SK-N-SH treated with all-trans-retinoic acid at 6 μM for 48 hours (cell line): ENCODE measurements around the gene FOXRED2.

Source experiments
- ATAC-seq: fragments of 200-7000 bp; cut with Tn5 transposase; 3 replicates; pipeline ENCODE4 v1.9.1; 2020; ENCODE audit warnings: mild to moderate bottlenecking, moderate library complexity
- ARNTL ChIP-seq: fragments of 450-650 bp; formaldehyde crosslinking; IDR thresholded peaks from 2 replicates; pipeline ENCODE4 v1.5.0; 2020; ENCODE audit warnings: low read depth, mild to moderate bottlenecking, moderate library complexity, borderline replicate concordance
- BACH2 ChIP-seq: fragments of 250-450 bp; sonication (Bioruptor Pico); IDR thresholded peaks from 2 replicates; pipeline ENCODE4 v1.9.0; 2021; ENCODE audit warnings: mild to moderate bottlenecking, borderline replicate concordance
- CSDC2 ChIP-seq: fragments of 250-450 bp; sonication (Bioruptor Pico); IDR thresholded peaks from 2 replicates; pipeline ENCODE4 v1.5.0; 2020; ENCODE audit warnings: mild to moderate bottlenecking, moderate library complexity
- CSRNP3 ChIP-seq: fragments of 250-450 bp; sonication (Bioruptor Pico); IDR thresholded peaks from 2 replicates; pipeline ENCODE4 v1.5.1; 2021; ENCODE audit warnings: mild to moderate bottlenecking, moderate library complexity
- ESRRG ChIP-seq: fragments of 250-450 bp; sonication (Bioruptor Pico); IDR thresholded peaks from 2 replicates; pipeline ENCODE4 v1.6.1; 2021; ENCODE audit warnings: mild to moderate bottlenecking
- GLIS3 ChIP-seq: fragments of 250-450 bp; sonication (Bioruptor Pico); IDR thresholded peaks from 2 replicates; pipeline ENCODE4 v1.5.0; 2020; ENCODE audit warnings: mild to moderate bottlenecking, moderate library complexity
- ISL1 ChIP-seq: fragments of 250-450 bp; sonication (Bioruptor Pico); IDR thresholded peaks from 2 replicates; pipeline ENCODE4 v2.1.2; 2022; ENCODE audit warnings: mild to moderate bottlenecking, moderate library complexity
- OSR1 ChIP-seq: fragments of 250-450 bp; sonication (Bioruptor Pico); IDR thresholded peaks from 2 replicates; pipeline ENCODE4 v1.8.0; 2022; ENCODE audit warnings: moderate library complexity, mild to moderate bottlenecking, inconsistent platforms
- PPARA ChIP-seq: fragments of 250-450 bp; sonication (Bioruptor Pico); IDR thresholded peaks from 2 replicates; pipeline ENCODE4 v1.5.0; 2020; ENCODE audit warnings: mild to moderate bottlenecking, borderline replicate concordance
- RARB ChIP-seq: fragments of 250-450 bp; sonication (Bioruptor Pico); IDR thresholded peaks from 2 replicates; pipeline ENCODE4 v1.8.0; 2021; ENCODE audit warnings: mild to moderate bottlenecking, moderate library complexity
- SNAI2 ChIP-seq: fragments of 250-450 bp; sonication (Bioruptor Pico); IDR thresholded peaks from 2 replicates; pipeline ENCODE4 v1.5.0; 2020; ENCODE audit warnings: mild to moderate bottlenecking, moderate library complexity
- TCF4 ChIP-seq: fragments of 250-450 bp; sonication (Bioruptor Pico); IDR thresholded peaks from 2 replicates; pipeline ENCODE4 v1.8.0; 2021; ENCODE audit warnings: mild to moderate bottlenecking, moderate library complexity, borderline replicate concordance
- TOX ChIP-seq: fragments of 250-450 bp; sonication (Bioruptor Pico); IDR thresholded peaks from 2 replicates; pipeline ENCODE4 v1.8.0; 2021; ENCODE audit warnings: mild to moderate bottlenecking, moderate library complexity, borderline replicate concordance
- ZC3H10 ChIP-seq: fragments of 250-450 bp; sonication (Bioruptor Pico); IDR thresholded peaks from 2 replicates; pipeline ENCODE4 v1.5.1; 2021; ENCODE audit warnings: mild to moderate bottlenecking, moderate library complexity
- ZFP3 ChIP-seq: fragments of 250-450 bp; sonication (Bioruptor Pico); IDR thresholded peaks from 2 replicates; pipeline ENCODE4 v1.5.0; 2020; ENCODE audit warnings: mild to moderate bottlenecking, moderate library complexity
- ZFP30 ChIP-seq: fragments of 450-650 bp; formaldehyde crosslinking; IDR thresholded peaks from 2 replicates; pipeline ENCODE4 v1.5.0; 2022; ENCODE audit warnings: mild to moderate bottlenecking, moderate library complexity
- ZNF565 ChIP-seq: fragments of 450-650 bp; formaldehyde crosslinking; conservative IDR thresholded peaks from 2 replicates; pipeline ENCODE4 v1.5.0; 2020; ENCODE audit warnings: low read depth, mild to moderate bottlenecking, moderate library complexity
- ZNF70 ChIP-seq: fragments of 450-650 bp; formaldehyde crosslinking; IDR thresholded peaks from 2 replicates; pipeline ENCODE4 v1.5.0; 2020; ENCODE audit warnings: mild to moderate bottlenecking, moderate library complexity
- ZNF8 ChIP-seq: fragments of 450-650 bp; formaldehyde crosslinking; IDR thresholded peaks from 2 replicates; pipeline ENCODE4 v1.5.0; 2020; ENCODE audit warnings: mild to moderate bottlenecking, moderate library complexity
- TF ChIP-seq, protein P1 (sequence below): fragments of 250-450 bp; sonication (Bioruptor Pico); IDR thresholded peaks from 2 replicates; pipeline ENCODE4 v1.5.1; 2020; ENCODE audit warnings: low read depth, mild to moderate bottlenecking, moderate library complexity
- TF ChIP-seq, protein P2 (sequence below): fragments of 250-450 bp; sonication (Bioruptor Pico); IDR thresholded peaks from 2 replicates; pipeline ENCODE4 v1.8.0; 2021; ENCODE audit warnings: low read depth, mild to moderate bottlenecking, moderate library complexity, borderline replicate concordance
- TF ChIP-seq, protein P3 (sequence below): fragments of 250-450 bp; sonication (Bioruptor Pico); IDR thresholded peaks from 2 replicates; pipeline ENCODE4 v1.8.0; 2020; ENCODE audit warnings: mild to moderate bottlenecking, moderate library complexity, borderline replicate concordance
- TF ChIP-seq, protein P4 (sequence below): fragments of 250-450 bp; sonication (Bioruptor Pico); IDR thresholded peaks from 2 replicates; pipeline ENCODE4 v1.5.0; 2020; ENCODE audit warnings: mild to moderate bottlenecking, moderate library complexity

Gene FOXRED2

GRCh38 chr22:36465232-36466021 is 41.4 kb downstream of the FOXRED2 start:
- no peak for TF ChIP-seq TOX (CRISPR knock-in tag)
- no peak for TF ChIP-seq RARB (CRISPR knock-in tag)
- no peak for TF ChIP-seq CSRNP3 (CRISPR knock-in tag)
- TF ChIP-seq ZC3H10 (CRISPR knock-in tag): 0 out of 2 replicates have a peak, but pooled peaks have one; percentile 7
- TF ChIP-seq ZFP3: 0 out of 2 replicates have a peak, but pooled peaks have one; percentile 33
- TF ChIP-seq ZNF8 (CRISPR knock-in tag): no peak
- no peak for TF ChIP-seq ZFP30 (CRISPR knock-in tag)
- TF ChIP-seq, protein P1, sequence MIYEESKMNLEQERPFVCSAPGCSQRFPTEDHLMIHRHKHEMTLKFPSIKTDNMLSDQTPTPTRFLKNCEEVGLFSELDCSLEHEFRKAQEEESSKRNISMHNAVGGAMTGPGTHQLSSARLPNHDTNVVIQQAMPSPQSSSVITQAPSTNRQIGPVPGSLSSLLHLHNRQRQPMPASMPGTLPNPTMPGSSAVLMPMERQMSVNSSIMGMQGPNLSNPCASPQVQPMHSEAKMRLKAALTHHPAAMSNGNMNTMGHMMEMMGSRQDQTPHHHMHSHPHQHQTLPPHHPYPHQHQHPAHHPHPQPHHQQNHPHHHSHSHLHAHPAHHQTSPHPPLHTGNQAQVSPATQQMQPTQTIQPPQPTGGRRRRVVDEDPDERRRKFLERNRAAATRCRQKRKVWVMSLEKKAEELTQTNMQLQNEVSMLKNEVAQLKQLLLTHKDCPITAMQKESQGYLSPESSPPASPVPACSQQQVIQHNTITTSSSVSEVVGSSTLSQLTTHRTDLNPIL (CRISPR knock-in tag): 0 out of 2 replicates have a peak, but pooled peaks have one; percentile 58
- TF ChIP-seq, protein P2, sequence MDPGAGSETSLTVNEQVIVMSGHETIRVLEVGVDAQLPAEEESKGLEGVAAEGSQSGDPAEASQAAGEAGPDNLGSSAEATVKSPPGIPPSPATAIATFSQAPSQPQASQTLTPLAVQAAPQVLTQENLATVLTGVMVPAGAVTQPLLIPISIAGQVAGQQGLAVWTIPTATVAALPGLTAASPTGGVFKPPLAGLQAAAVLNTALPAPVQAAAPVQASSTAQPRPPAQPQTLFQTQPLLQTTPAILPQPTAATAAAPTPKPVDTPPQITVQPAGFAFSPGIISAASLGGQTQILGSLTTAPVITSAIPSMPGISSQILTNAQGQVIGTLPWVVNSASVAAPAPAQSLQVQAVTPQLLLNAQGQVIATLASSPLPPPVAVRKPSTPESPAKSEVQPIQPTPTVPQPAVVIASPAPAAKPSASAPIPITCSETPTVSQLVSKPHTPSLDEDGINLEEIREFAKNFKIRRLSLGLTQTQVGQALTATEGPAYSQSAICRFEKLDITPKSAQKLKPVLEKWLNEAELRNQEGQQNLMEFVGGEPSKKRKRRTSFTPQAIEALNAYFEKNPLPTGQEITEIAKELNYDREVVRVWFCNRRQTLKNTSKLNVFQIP (CRISPR knock-in tag): no peak
- TF ChIP-seq SNAI2: 0 out of 2 replicates have a peak, but pooled peaks have one; percentile 12
- 0 out of 2 replicates have a peak, but pooled peaks have one; percentile 5 for TF ChIP-seq CSDC2 (CRISPR knock-in tag)
- peak; percentile 59 for ATAC-seq

- ATAC-seq: no peak
- no peak for TF ChIP-seq RARB (CRISPR knock-in tag)
- TF ChIP-seq ZNF565: no peak
- no peak for TF ChIP-seq ZNF8 (CRISPR knock-in tag)
- TF ChIP-seq ZFP3: no peak
- no peak for TF ChIP-seq GLIS3 (CRISPR knock-in tag)
- no peak for TF ChIP-seq OSR1
- TF ChIP-seq BACH2 (CRISPR knock-in tag): no peak
- TF ChIP-seq, protein P3, sequence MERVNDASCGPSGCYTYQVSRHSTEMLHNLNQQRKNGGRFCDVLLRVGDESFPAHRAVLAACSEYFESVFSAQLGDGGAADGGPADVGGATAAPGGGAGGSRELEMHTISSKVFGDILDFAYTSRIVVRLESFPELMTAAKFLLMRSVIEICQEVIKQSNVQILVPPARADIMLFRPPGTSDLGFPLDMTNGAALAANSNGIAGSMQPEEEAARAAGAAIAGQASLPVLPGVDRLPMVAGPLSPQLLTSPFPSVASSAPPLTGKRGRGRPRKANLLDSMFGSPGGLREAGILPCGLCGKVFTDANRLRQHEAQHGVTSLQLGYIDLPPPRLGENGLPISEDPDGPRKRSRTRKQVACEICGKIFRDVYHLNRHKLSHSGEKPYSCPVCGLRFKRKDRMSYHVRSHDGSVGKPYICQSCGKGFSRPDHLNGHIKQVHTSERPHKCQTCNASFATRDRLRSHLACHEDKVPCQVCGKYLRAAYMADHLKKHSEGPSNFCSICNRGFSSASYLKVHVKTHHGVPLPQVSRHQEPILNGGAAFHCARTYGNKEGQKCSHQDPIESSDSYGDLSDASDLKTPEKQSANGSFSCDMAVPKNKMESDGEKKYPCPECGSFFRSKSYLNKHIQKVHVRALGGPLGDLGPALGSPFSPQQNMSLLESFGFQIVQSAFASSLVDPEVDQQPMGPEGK (CRISPR knock-in tag): no peak
- TF ChIP-seq PPARA (CRISPR knock-in tag): no peak
- no peak for TF ChIP-seq ARNTL (CRISPR knock-in tag)
- TF ChIP-seq CSDC2 (CRISPR knock-in tag): peak; percentile 81
- TF ChIP-seq ZC3H10 (CRISPR knock-in tag): no peak
- no peak for TF ChIP-seq CSRNP3 (CRISPR knock-in tag)
- TF ChIP-seq TCF4: no peak
- TF ChIP-seq, protein P2 (CRISPR knock-in tag): no peak
- TF ChIP-seq ZNF70: no peak
- no peak for TF ChIP-seq TOX (CRISPR knock-in tag)
- no peak for TF ChIP-seq ZFP30 (CRISPR knock-in tag)
- TF ChIP-seq, protein P4, sequence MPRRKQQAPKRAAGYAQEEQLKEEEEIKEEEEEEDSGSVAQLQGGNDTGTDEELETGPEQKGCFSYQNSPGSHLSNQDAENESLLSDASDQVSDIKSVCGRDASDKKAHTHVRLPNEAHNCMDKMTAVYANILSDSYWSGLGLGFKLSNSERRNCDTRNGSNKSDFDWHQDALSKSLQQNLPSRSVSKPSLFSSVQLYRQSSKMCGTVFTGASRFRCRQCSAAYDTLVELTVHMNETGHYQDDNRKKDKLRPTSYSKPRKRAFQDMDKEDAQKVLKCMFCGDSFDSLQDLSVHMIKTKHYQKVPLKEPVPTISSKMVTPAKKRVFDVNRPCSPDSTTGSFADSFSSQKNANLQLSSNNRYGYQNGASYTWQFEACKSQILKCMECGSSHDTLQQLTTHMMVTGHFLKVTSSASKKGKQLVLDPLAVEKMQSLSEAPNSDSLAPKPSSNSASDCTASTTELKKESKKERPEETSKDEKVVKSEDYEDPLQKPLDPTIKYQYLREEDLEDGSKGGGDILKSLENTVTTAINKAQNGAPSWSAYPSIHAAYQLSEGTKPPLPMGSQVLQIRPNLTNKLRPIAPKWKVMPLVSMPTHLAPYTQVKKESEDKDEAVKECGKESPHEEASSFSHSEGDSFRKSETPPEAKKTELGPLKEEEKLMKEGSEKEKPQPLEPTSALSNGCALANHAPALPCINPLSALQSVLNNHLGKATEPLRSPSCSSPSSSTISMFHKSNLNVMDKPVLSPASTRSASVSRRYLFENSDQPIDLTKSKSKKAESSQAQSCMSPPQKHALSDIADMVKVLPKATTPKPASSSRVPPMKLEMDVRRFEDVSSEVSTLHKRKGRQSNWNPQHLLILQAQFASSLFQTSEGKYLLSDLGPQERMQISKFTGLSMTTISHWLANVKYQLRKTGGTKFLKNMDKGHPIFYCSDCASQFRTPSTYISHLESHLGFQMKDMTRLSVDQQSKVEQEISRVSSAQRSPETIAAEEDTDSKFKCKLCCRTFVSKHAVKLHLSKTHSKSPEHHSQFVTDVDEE (CRISPR knock-in tag): no peak
- TF ChIP-seq, protein P1 (CRISPR knock-in tag): no peak; the same call in 1 of the 2 replicates
- TF ChIP-seq SNAI2: peak; percentile 68; the same call in 1 of the 2 replicates
- 0 out of 2 replicates have a peak, but pooled peaks have one; percentile 21 for TF ChIP-seq ISL1 (CRISPR knock-in tag)
- TF ChIP-seq ESRRG: no peak
- TF ChIP-seq, all 23 proteins: peak for 3
Measured at GRCh38 chr22:36464715-36465231, 42.1 kb downstream of the FOXRED2 start.
